Endothelial cell of umbilical vein (primary cell): Measurements from ENCODE around the gene HES7. TPM values are rescaled to one million over a fixed set of nuclear protein-coding genes. Genes with fewer than 3 reads are reported as not detected.

ENCODE experiments used
- BruUV-seq: library from RNA; stranded (reverse); fragments of 400-500 nt; replicated peaks from 2 replicates; lab custom pipeline; 2021; lab: Mats Ljungman, UMichigan
- CTCF ChIA-PET: fragments of 300-600, 350-600 bp; sonication (Branson Sonifier 250); formaldehyde crosslinking; loops from one replicate; lab custom pipeline; 2021; ENCODE audit warnings: antibody characterized with exemption, inconsistent platforms; lab: Charles Lee
- POLR2A ChIA-PET: fragments of 300-600, 350-600 bp; sonication (Branson Sonifier 250); formaldehyde crosslinking; loops from one replicate; lab custom pipeline; 2021; ENCODE audit warnings: antibody characterized with exemption, inconsistent platforms; lab: Charles Lee
- DNase-seq: peaks from one replicate; pipeline ENCODE4 v3.0.0-alpha.2; 2011; ENCODE audit warnings: low read depth, low spot score
- FAIRE-seq: peaks from 2 replicates; lab custom pipeline; 2011; peaks lifted over from hg19 to GRCh38; lab: Jason Lieb, UNC
- H2AFZ ChIP-seq: 2 replicates; pipeline ENCODE4 v1.6.0; 2012; ENCODE audit warnings: low read depth, low read length, control low read depth, inconsistent platforms
- H3K27ac ChIP-seq: 2 replicates; pipeline ENCODE4 v1.5.1; 2011; ENCODE audit warnings: low read depth, mild to moderate bottlenecking, control low read depth, low read length, moderate library complexity; ENCODE audit not compliant: insufficient read depth
- H3K27me3 ChIP-seq, 2 experiments: 2 replicates each; pipeline versions ENCODE4 v1.6.0 to v1.6.1; 2011; ENCODE audit warnings: low read length in 2 of 2, mixed read lengths in 1 of 2; ENCODE audit not compliant: control insufficient read depth in 2 of 2, insufficient read depth in 2 of 2
- H3K36me3 ChIP-seq, 2 experiments: 2 replicates in 1 of 2; 3 replicates in 1 of 2; pipeline ENCODE4 v1.5.1; 2011; ENCODE audit warnings: low read length in 2 of 2, mild to moderate bottlenecking in 1 of 2, moderate library complexity in 1 of 2; ENCODE audit not compliant: control insufficient read depth in 2 of 2, insufficient read depth in 2 of 2; ENCODE audit errors: extremely low read depth in 1 of 2
- H3K4me1 ChIP-seq: 3 replicates; pipeline ENCODE4 v1.5.1; 2011; ENCODE audit warnings: mild to moderate bottlenecking, low read length; ENCODE audit not compliant: control insufficient read depth, insufficient read depth; ENCODE audit errors: extremely low read depth
- H3K4me2 ChIP-seq: 2 replicates; pipeline ENCODE4 v1.6.1; 2011; ENCODE audit warnings: low read length, control low read depth, mixed read lengths; ENCODE audit not compliant: insufficient read depth
- H3K4me3 ChIP-seq, 3 experiments: fragments of 200-600 bp in 1 of 3; sonication (generic), shearing (Covaris generic) in 1 of 3; replicated peaks in 1 of 3; 2 replicates each; pipeline ENCODE4 v1.5.1; 2011 to 2016; ENCODE audit warnings: control low read depth in 3 of 3, low read length in 3 of 3, mild to moderate bottlenecking in 2 of 3, inconsistent platforms in 1 of 3, low read depth in 1 of 3, moderate library complexity in 1 of 3; ENCODE audit not compliant: insufficient read depth in 1 of 3
- H3K79me2 ChIP-seq: 2 replicates; pipeline ENCODE4 v1.6.0; 2012; ENCODE audit warnings: low read length, inconsistent platforms; ENCODE audit not compliant: control insufficient read depth, insufficient read depth
- H3K9ac ChIP-seq: replicated peaks from 2 replicates; pipeline ENCODE3; 2011; ENCODE audit warnings: low read length, control low read depth; ENCODE audit not compliant: insufficient read depth; ENCODE audit errors: extremely low read depth
- H3K9me1 ChIP-seq: replicated peaks from 3 replicates; pipeline ENCODE4 v1.6.0; 2011; ENCODE audit warnings: mild to moderate bottlenecking, low read length; ENCODE audit not compliant: control insufficient read depth, insufficient read depth; ENCODE audit errors: extremely low read depth
- H3K9me3 ChIP-seq: replicated peaks from 2 replicates; pipeline ENCODE4 v1.5.1; 2012; ENCODE audit warnings: low read length, inconsistent platforms; ENCODE audit not compliant: control insufficient read depth, insufficient read depth
- H4K20me1 ChIP-seq: replicated peaks from 2 replicates; pipeline ENCODE3; 2011; ENCODE audit warnings: mild to moderate bottlenecking, low read length; ENCODE audit not compliant: control insufficient read depth, insufficient read depth; ENCODE audit errors: extremely low read depth
- MYC ChIP-seq: IDR thresholded peaks from one replicate; pipeline ENCODE4 v1.6.1; 2011; ENCODE audit warnings: mild to moderate bottlenecking, low read depth, low read length
- dilution Hi-C: fragments of 300-500 bp; cut with MboI; formaldehyde crosslinking; loops from one replicate; pipeline ENCODE4 v1.15.0; 2019; ENCODE audit warnings: low sequenced_read_pairs; ENCODE audit not compliant: extremely low pct_ligation_motif_present
- intact Hi-C: fragments of 100-400 bp; cut with micrococcal nuclease; formaldehyde crosslinking; loops from one replicate; pipeline ENCODE4 v1.10.0; 2022
- polyA plus RNA-seq, 4 experiments: library from polyadenylated mRNA; depleted of rRNA in 3 of 4; stranded (reverse) in 3 of 4; unstranded in 1 of 4; fragments of >200 nt; gene quantifications; 2 replicates each; pipeline versions ENCODE4 v1.2.1 to v1.2.3, GENCODE V29; 2011 to 2012; ENCODE audit warnings: missing spikeins in 1 of 4
- total RNA-seq: library from RNA; stranded (reverse); gene quantifications from 2 replicates; pipeline ENCODE4 v1.2.3, GENCODE V29; 2021
- TF ChIP-seq, protein P1 (sequence below), 2 donors: IDR thresholded peaks; 1 replicate in 1 of 2; 2 replicates in 1 of 2; pipeline ENCODE4 v1.5.1; 2011; ENCODE audit warnings: low read length in 2 of 2, mild to moderate bottlenecking in 2 of 2, moderate library complexity in 2 of 2, control low read depth in 1 of 2, inconsistent platforms in 1 of 2, low read depth in 1 of 2; ENCODE audit not compliant: insufficient read depth in 1 of 2; ENCODE audit errors: extremely low read depth in 1 of 2

Gene HES7
- total and polyA plus RNA-seq, 2 donors (not counting 3 experiments of a cell fraction or from before 2014, with no cell fraction given) = 0.19 to 0.51 TPM

GRCh38 chr17:8120520-8121406 is 3.1 kb downstream of the HES7 start:
- H3K27ac ChIP-seq = no peak overlapping the region
- peaks cover 45% of the 10 kb centered on the region for H3K4me1 ChIP-seq
- peaks cover 24 to 31% of the 10 kb centered on the region in 2 experiments for H3K27me3 ChIP-seq
- peak overlapping the region; percentile 8 for H2AFZ ChIP-seq
- TF ChIP-seq, protein P1, sequence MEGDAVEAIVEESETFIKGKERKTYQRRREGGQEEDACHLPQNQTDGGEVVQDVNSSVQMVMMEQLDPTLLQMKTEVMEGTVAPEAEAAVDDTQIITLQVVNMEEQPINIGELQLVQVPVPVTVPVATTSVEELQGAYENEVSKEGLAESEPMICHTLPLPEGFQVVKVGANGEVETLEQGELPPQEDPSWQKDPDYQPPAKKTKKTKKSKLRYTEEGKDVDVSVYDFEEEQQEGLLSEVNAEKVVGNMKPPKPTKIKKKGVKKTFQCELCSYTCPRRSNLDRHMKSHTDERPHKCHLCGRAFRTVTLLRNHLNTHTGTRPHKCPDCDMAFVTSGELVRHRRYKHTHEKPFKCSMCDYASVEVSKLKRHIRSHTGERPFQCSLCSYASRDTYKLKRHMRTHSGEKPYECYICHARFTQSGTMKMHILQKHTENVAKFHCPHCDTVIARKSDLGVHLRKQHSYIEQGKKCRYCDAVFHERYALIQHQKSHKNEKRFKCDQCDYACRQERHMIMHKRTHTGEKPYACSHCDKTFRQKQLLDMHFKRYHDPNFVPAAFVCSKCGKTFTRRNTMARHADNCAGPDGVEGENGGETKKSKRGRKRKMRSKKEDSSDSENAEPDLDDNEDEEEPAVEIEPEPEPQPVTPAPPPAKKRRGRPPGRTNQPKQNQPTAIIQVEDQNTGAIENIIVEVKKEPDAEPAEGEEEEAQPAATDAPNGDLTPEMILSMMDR (IDR thresholded peaks at IDR 0.05; ENCODE audit: extremely low read depth in 1 of 2, insufficient read depth in 1 of 2, low read depth in 1 of 2, low read length in 2 of 2) = peak; percentile 29 to 48
- no peak for TF ChIP-seq MYC
- no peaks in the 10 kb centered on the region for H3K9me1 ChIP-seq
- no peaks in the 10 kb centered on the region for H3K9me3 ChIP-seq
- peaks cover 3% of the 10 kb centered on the region for H4K20me1 ChIP-seq
- H3K9ac ChIP-seq = peak overlapping the region; percentile 25
- ChIA-PET CTCF (interaction anchor here (0.9 to 6.8 kb wide), 11 partner anchors 11 to 103 kb away, joined by 3 to 51 read pairs (median 6); no protein-coding TSS in a partner anchor), POLR2A (interaction anchor here (1.6 to 2.7 kb wide), 2 partner anchors 52 to 53 kb away, joined by 4 to 16 read pairs; no protein-coding TSS in a partner anchor)
- no TSS peak for BruUV-seq
- H3K4me2 ChIP-seq = peak overlapping the region; percentile 54
- H3K79me2 ChIP-seq = no peaks in the 10 kb centered on the region
- dilution Hi-C loops (no loop called here), intact Hi-C loops (loop anchor here (1.0 to 5.0 kb wide), 5 partner anchors 38 to 278 kb away; no protein-coding TSS in a partner anchor)
- H3K36me3 ChIP-seq = no peaks in the 10 kb centered on the region
- DNase-seq (peak; percentile 72), FAIRE-seq (peak; percentile 61)
- H3K4me3 ChIP-seq = peak overlapping the region; percentile 42 to 51 (median 50)
